H9 (cell line): ENCODE measurements around the gene TUT4. TPM values are rescaled to one million over a fixed set of nuclear protein-coding genes. Genes with fewer than 3 reads are reported as not detected.

Experiments
- DNase-seq: peaks from one replicate; pipeline ENCODE4 v3.0.0-alpha.2; 2017
- H2AFZ ChIP-seq: one replicate; pipeline ENCODE4 v1.6.1; 2013; ENCODE audit warnings: mild to moderate bottlenecking, low read length, control low read depth, moderate library complexity
- H2AK5ac ChIP-seq: 2 replicates; pipeline ENCODE4 v1.6.1; 2013; ENCODE audit warnings: low read length, control low read depth, mixed read lengths; ENCODE audit not compliant: insufficient read length
- H2BK120ac ChIP-seq: one replicate; pipeline ENCODE4 v1.6.1; 2013; ENCODE audit warnings: low read depth, mild to moderate bottlenecking, low read length, control low read depth, inconsistent platforms; ENCODE audit not compliant: poor library complexity, severe bottlenecking
- H2BK12ac ChIP-seq: 2 replicates; pipeline ENCODE4 v1.6.1; 2013; ENCODE audit warnings: low read length, control low read depth, mixed read lengths, low read depth; ENCODE audit not compliant: insufficient read length
- H2BK15ac ChIP-seq: 2 replicates; pipeline ENCODE4 v1.6.1; 2013; ENCODE audit warnings: low read depth, low read length, control low read depth
- H2BK20ac ChIP-seq: one replicate; pipeline ENCODE4 v1.6.1; 2013; ENCODE audit warnings: low read depth, mild to moderate bottlenecking, low read length, control low read depth, inconsistent platforms; ENCODE audit not compliant: poor library complexity, severe bottlenecking
- H2BK5ac ChIP-seq: 2 replicates; pipeline ENCODE4 v1.6.1; 2013; ENCODE audit warnings: low read length, control low read depth, mixed read lengths; ENCODE audit not compliant: insufficient read length
- H3K14ac ChIP-seq: 2 replicates; pipeline ENCODE4 v1.6.1; 2013; ENCODE audit warnings: low read length, control low read depth; ENCODE audit not compliant: insufficient read depth
- H3K18ac ChIP-seq: 2 replicates; pipeline ENCODE4 v1.6.1; 2013; ENCODE audit warnings: low read depth, mild to moderate bottlenecking, mixed read lengths, low read length, control low read depth; ENCODE audit not compliant: insufficient read length
- H3K23ac ChIP-seq: 2 replicates; pipeline ENCODE4 v1.6.1; 2013; ENCODE audit warnings: low read length, control low read depth, mixed read lengths, low read depth; ENCODE audit not compliant: insufficient read length
- H3K23me2 ChIP-seq: 2 replicates; pipeline ENCODE4 v1.6.1; 2013; ENCODE audit warnings: low read depth, mild to moderate bottlenecking, mixed read lengths, low read length, control low read depth; ENCODE audit not compliant: insufficient read length, poor library complexity, severe bottlenecking
- H3K27ac ChIP-seq: 2 replicates; pipeline ENCODE4 v1.5.1; 2013; ENCODE audit warnings: low read length, control low read depth, mixed read lengths, low read depth; ENCODE audit not compliant: insufficient read length
- H3K27me3 ChIP-seq: 2 replicates; pipeline ENCODE4 v1.6.1; 2013; ENCODE audit warnings: low read length, control low read depth, inconsistent platforms; ENCODE audit not compliant: insufficient read depth
- H3K4ac ChIP-seq: 2 replicates; pipeline ENCODE4 v1.6.1; 2013; ENCODE audit warnings: low read depth, mild to moderate bottlenecking, control low read depth, inconsistent platforms, low read length, moderate library complexity
- H3K4me1 ChIP-seq: 2 replicates; pipeline ENCODE4 v1.6.1; 2013; ENCODE audit warnings: low read length, control low read depth, inconsistent platforms; ENCODE audit not compliant: insufficient read depth
- H3K4me2 ChIP-seq: 2 replicates; pipeline ENCODE4 v1.6.1; 2013; ENCODE audit warnings: low read length, control low read depth, mixed read lengths; ENCODE audit not compliant: insufficient read length, insufficient read depth
- H3K56ac ChIP-seq: 2 replicates; pipeline ENCODE4 v1.6.1; 2013; ENCODE audit warnings: low read depth, mild to moderate bottlenecking, mixed read lengths, low read length, control low read depth; ENCODE audit not compliant: insufficient read length
- H3K79me1 ChIP-seq: 2 replicates; pipeline ENCODE4 v1.6.1; 2013; ENCODE audit warnings: low read depth, mild to moderate bottlenecking, moderate library complexity, low read length, control low read depth, inconsistent platforms; ENCODE audit not compliant: insufficient read depth, poor library complexity, severe bottlenecking
- H3K79me2 ChIP-seq: 2 replicates; pipeline ENCODE4 v1.6.1; 2013; ENCODE audit warnings: low read length, control low read depth, inconsistent platforms; ENCODE audit not compliant: insufficient read depth
- H3K9ac ChIP-seq: 2 replicates; pipeline ENCODE4 v1.6.1; 2013; ENCODE audit warnings: low read length, control low read depth, mixed read lengths; ENCODE audit not compliant: insufficient read length; ENCODE audit errors: extremely low read depth
- H3K9me3 ChIP-seq: one replicate; pipeline ENCODE4 v1.6.1; 2013; ENCODE audit warnings: low read depth, low read length, inconsistent platforms; ENCODE audit not compliant: control insufficient read depth
- H3T11ph ChIP-seq: one replicate; pipeline ENCODE4 v1.6.1; 2013; ENCODE audit warnings: mild to moderate bottlenecking, low read length, control low read depth, inconsistent platforms
- H4K20me1 ChIP-seq: one replicate; pipeline ENCODE4 v1.6.1; 2013; ENCODE audit not compliant: control insufficient read depth, insufficient read length, insufficient read depth
- H4K5ac ChIP-seq: 2 replicates; pipeline ENCODE4 v1.6.1; 2013; ENCODE audit warnings: low read depth, mild to moderate bottlenecking, mixed read lengths, low read length, control low read depth; ENCODE audit not compliant: insufficient read length
- H4K8ac ChIP-seq: replicated peaks from 2 replicates; pipeline ENCODE4 v1.6.1; 2013; ENCODE audit warnings: low read length, control low read depth, mixed read lengths, low read depth; ENCODE audit not compliant: insufficient read length
- H4K91ac ChIP-seq: 2 replicates; pipeline ENCODE4 v1.6.1; 2013; ENCODE audit warnings: low read depth, mild to moderate bottlenecking, moderate library complexity, mixed read lengths, low read length, control low read depth; ENCODE audit not compliant: insufficient read length
- H3K27ac Mint-ChIP-seq, 3 experiments: 2 replicates in 2 of 3; 3 replicates in 1 of 3; pipeline ENCODE4 v1.8.0; 2020 to 2021; ENCODE audit warnings: mixed read lengths in 3 of 3, mild to moderate bottlenecking in 1 of 3, moderate library complexity in 1 of 3
- H3K27me3 Mint-ChIP-seq: 2 replicates; pipeline ENCODE4 v1.8.0; 2021; ENCODE audit warnings: low read depth, mild to moderate bottlenecking, moderate library complexity, mixed read lengths
- H3K36me3 Mint-ChIP-seq, 3 experiments: 2 replicates in 2 of 3; 3 replicates in 1 of 3; pipeline ENCODE4 v1.8.0; 2020 to 2021; ENCODE audit warnings: low read depth in 3 of 3, mixed read lengths in 3 of 3; ENCODE audit not compliant: insufficient read depth in 1 of 3
- H3K4me1 Mint-ChIP-seq, 2 experiments: 2 replicates each; pipeline ENCODE4 v1.8.0; 2020; ENCODE audit warnings: mixed read lengths in 2 of 2
- H3K4me3 Mint-ChIP-seq, 2 experiments: 2 replicates in 1 of 2; 3 replicates in 1 of 2; pipeline ENCODE4 v1.8.0; 2020 to 2021; ENCODE audit warnings: mild to moderate bottlenecking in 2 of 2, mixed read lengths in 2 of 2, moderate library complexity in 1 of 2
- H3K9me3 Mint-ChIP-seq, 2 experiments: 2 replicates in 1 of 2; 3 replicates in 1 of 2; pipeline ENCODE4 v1.8.0; 2020; ENCODE audit warnings: mild to moderate bottlenecking in 2 of 2, mixed read lengths in 2 of 2, moderate library complexity in 1 of 2
- CTCF ChIP-seq: fragments of 200-600 bp; sonication (generic); conservative IDR thresholded peaks from 3 replicates; pipeline ENCODE4 v1.8.0; 2021; ENCODE audit warnings: antibody characterized with exemption, mild to moderate bottlenecking
- WGBS: extraction: QIAGEN DNeasy Blood & Tissue Kit; methylation state at CpG from one replicate; pipeline ENCODE4 v1.1.7; 2013; ENCODE audit warnings: missing lambda C conversion rate, low lambda C conversion rate, mixed read lengths; ENCODE audit not compliant: insufficient read length; ENCODE audit errors: extremely low coverage; 5-methylcytosine and 5-hydroxymethylcytosine counted together
- total RNA-seq: library from RNA; stranded (reverse); gene quantifications from 2 replicates; pipeline ENCODE4 v1.2.1, GENCODE V29; 2021

The TUT4 gene
- total RNA-seq, 1 experiment from 2014 or later = 59.3 TPM

DNA sequence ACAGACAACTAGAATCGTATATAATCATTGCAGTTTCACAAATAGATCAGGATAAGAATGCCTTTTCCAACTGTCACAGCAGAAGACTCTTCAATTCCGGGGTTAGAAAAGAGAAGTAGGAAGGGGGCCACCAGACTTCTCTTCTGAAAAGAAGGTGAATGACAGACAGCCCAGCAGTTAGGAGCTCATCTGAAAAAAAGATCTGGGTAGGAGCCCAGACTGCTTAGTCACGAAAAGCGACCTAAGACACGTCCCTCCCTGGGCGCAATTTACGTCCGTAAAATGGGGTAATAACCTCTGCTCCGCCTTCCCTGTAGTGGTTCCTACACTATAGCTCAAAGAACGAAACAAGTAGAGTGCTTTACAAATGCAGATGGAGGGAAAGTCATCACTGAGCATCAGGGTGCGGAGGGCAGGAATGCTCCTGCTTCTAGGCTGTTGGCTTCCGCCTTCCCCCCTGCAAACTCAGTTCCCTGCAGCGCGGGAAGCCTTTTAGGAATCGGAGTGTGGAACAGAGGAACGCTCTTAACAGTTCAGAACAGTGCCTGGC is 149.3 kb downstream of the TUT4 start:
- Histone ChIP-seq H4K5ac (peak overlapping the region; percentile 1), H2AFZ (no peak overlapping the region), H2AK5ac (no peak overlapping the region), H3K9me3 (no peaks in the 10 kb centered on the region), H3K4me2 (peak overlapping the region; percentile 96), H2BK120ac (no peak overlapping the region), H3K79me2 (peaks cover 15% of the 10 kb centered on the region; the same call in 1 of the 2 replicates), H3K14ac (peak overlapping the region; percentile 93), H2BK12ac (no peak overlapping the region), H3K23ac (no peak overlapping the region), H4K20me1 (no peaks in the 10 kb centered on the region), H2BK20ac (no peak overlapping the region), H3K79me1 (peaks cover 2% of the 10 kb centered on the region), H3K18ac (peak overlapping the region; percentile 93), H3K56ac (peak overlapping the region; percentile 18), H3K4ac (no peak overlapping the region; the same call in 1 of the 2 replicates), H2BK15ac (no peak overlapping the region), H3K27ac (peak overlapping the region; percentile 99), H3K27me3 (no peaks in the 10 kb centered on the region), H3K4me1 (no peaks in the 10 kb centered on the region), H4K8ac (no peak overlapping the region), H4K91ac (no peak overlapping the region), H2BK5ac (peak overlapping the region; percentile 3), H3K9ac (peak overlapping the region; percentile 91), H3T11ph (no peak overlapping the region), H3K23me2 (peaks cover 5% of the 10 kb centered on the region)
- peaks cover 21 to 23% of the 10 kb centered on the region in 2 experiments for H3K4me1 Mint-ChIP-seq
- H3K27ac Mint-ChIP-seq = peak overlapping the region; percentile 100
- no CpG with 5 or more reads among the region's 16 CpGs for WGBS
- H3K4me3 Mint-ChIP-seq = peak overlapping the region; percentile 100
- H3K36me3 Mint-ChIP-seq = peaks cover 40 to 67% (median 56%) of the 10 kb centered on the region in 3 experiments
- DNase-seq = peak; percentile 81
- TF ChIP-seq CTCF = no peak
- H3K27me3 Mint-ChIP-seq = no peaks in the 10 kb centered on the region
- no peaks in the 10 kb centered on the region; a peak in 1 of 5 replicates for H3K9me3 Mint-ChIP-seq
